IMR-90 (cell line): ENCODE measurements around the gene FCMR.

Source experiments
- CTCF ChIP-seq: conservative IDR thresholded peaks from 2 replicates; pipeline ENCODE4 v1.5.1; 2012; ENCODE audit warnings: mild to moderate bottlenecking, low read depth, low read length, improper control_type of control experiment
- POLR2A ChIP-seq: IDR thresholded peaks from 2 replicates; pipeline ENCODE4 v1.6.1; 2012; ENCODE audit warnings: mild to moderate bottlenecking, low read depth, low read length

- TF ChIP-seq CTCF: no peak
- TF ChIP-seq POLR2A: no peak
These were observed 20.2 kb upstream of the FCMR start for GRCh38 chr1:206941766-206942418.
